ENCODE data around the gene ST3GAL3.

DNA sequence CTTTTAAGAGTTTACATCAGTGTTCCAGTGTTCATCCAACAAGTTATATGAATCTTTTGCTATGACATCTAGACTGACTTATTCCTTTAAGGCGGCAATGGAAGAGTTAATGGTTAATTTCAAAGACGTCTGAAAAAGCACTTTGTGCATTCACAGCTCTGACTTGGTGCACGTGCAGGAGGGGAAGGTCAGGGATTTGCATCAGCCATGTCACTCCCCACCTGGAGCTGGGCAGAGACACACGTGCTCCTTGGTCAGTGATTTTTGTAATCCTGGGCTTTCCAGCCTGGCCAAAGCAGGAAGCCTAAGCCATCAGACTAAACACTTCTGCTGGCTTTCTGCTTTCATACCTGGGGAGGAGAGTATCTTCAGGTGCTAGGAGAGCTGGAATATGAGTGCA is 96.3 kb downstream of the ST3GAL3 start:
- TF ChIP-seq EP300 (IDR thresholded peaks at IDR 0.05): no peak
- TF ChIP-seq, protein P1, sequence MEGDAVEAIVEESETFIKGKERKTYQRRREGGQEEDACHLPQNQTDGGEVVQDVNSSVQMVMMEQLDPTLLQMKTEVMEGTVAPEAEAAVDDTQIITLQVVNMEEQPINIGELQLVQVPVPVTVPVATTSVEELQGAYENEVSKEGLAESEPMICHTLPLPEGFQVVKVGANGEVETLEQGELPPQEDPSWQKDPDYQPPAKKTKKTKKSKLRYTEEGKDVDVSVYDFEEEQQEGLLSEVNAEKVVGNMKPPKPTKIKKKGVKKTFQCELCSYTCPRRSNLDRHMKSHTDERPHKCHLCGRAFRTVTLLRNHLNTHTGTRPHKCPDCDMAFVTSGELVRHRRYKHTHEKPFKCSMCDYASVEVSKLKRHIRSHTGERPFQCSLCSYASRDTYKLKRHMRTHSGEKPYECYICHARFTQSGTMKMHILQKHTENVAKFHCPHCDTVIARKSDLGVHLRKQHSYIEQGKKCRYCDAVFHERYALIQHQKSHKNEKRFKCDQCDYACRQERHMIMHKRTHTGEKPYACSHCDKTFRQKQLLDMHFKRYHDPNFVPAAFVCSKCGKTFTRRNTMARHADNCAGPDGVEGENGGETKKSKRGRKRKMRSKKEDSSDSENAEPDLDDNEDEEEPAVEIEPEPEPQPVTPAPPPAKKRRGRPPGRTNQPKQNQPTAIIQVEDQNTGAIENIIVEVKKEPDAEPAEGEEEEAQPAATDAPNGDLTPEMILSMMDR (IDR thresholded peaks at IDR 0.05): no peak
- TF ChIP-seq POLR2A (IDR thresholded peaks at IDR 0.05): no peak
